Mesenchymal stem cell (in vitro differentiated cells and primary cell): ENCODE data around the gene TM7SF3.
A peak's percentile ranks its signal among the peaks of the same experiment; 100 is the strongest.
"Not testable (repeated sequence)": the region's sequence is repeated elsewhere in the genome, so short reads cannot be mapped to it uniquely, and the experiment has no call there.

Experiments
- DNase-seq: peaks from one replicate; pipeline ENCODE4 v3.0.0-alpha.2; 2013
- H2AFZ ChIP-seq: one replicate; pipeline ENCODE4 v1.6.1; 2013; ENCODE audit warnings: low read depth, mild to moderate bottlenecking, control low read depth, inconsistent platforms, low read length, moderate library complexity
- H2AK5ac ChIP-seq: 2 replicates; pipeline ENCODE4 v1.6.1; 2013; ENCODE audit warnings: low read length, moderate library complexity, mild to moderate bottlenecking, inconsistent platforms; ENCODE audit not compliant: severe bottlenecking
- H2BK120ac ChIP-seq: one replicate; pipeline ENCODE4 v1.6.1; 2013; ENCODE audit warnings: low read depth, mild to moderate bottlenecking, inconsistent platforms, low read length, moderate library complexity
- H2BK12ac ChIP-seq, 2 experiments: one replicate each; pipeline ENCODE4 v1.6.1; 2013; ENCODE audit warnings: inconsistent platforms in 2 of 2, low read length in 2 of 2, mild to moderate bottlenecking in 2 of 2, moderate library complexity in 2 of 2, control low read depth in 1 of 2
- H2BK15ac ChIP-seq: one replicate; pipeline ENCODE4 v1.6.1; 2013; ENCODE audit warnings: mild to moderate bottlenecking, low read depth, inconsistent platforms; ENCODE audit not compliant: poor library complexity, severe bottlenecking
- H2BK5ac ChIP-seq: 2 replicates; pipeline ENCODE4 v1.6.1; 2013; ENCODE audit warnings: low read depth, mild to moderate bottlenecking, low read length, control low read depth, inconsistent platforms; ENCODE audit not compliant: poor library complexity, severe bottlenecking
- H3K14ac ChIP-seq, 2 experiments: one replicate each; pipeline ENCODE4 v1.6.1; 2013; ENCODE audit warnings: inconsistent platforms in 2 of 2, low read length in 2 of 2, control low read depth in 1 of 2, mild to moderate bottlenecking in 1 of 2, moderate library complexity in 1 of 2
- H3K18ac ChIP-seq, 2 experiments: one replicate each; pipeline ENCODE4 v1.6.1; 2013; ENCODE audit warnings: inconsistent platforms in 2 of 2, low read length in 2 of 2, control low read depth in 1 of 2, low read depth in 1 of 2, mild to moderate bottlenecking in 1 of 2
- H3K23ac ChIP-seq, 2 experiments: one replicate each; pipeline ENCODE4 v1.6.1; 2013; ENCODE audit warnings: inconsistent platforms in 2 of 2, low read length in 2 of 2, mild to moderate bottlenecking in 2 of 2, moderate library complexity in 2 of 2, control low read depth in 1 of 2
- H3K27ac ChIP-seq: 2 replicates; pipeline ENCODE4 v1.5.1; 2013; ENCODE audit warnings: mild to moderate bottlenecking, moderate library complexity, low read length, control low read depth, inconsistent platforms; ENCODE audit not compliant: poor library complexity, severe bottlenecking
- H3K27me3 ChIP-seq, 2 experiments: 2 replicates each; pipeline versions ENCODE4 v1.6.1 to v1.7.0; 2013; ENCODE audit warnings: low read length in 2 of 2, mild to moderate bottlenecking in 2 of 2, moderate library complexity in 2 of 2, control low read depth in 1 of 2, inconsistent platforms in 1 of 2; ENCODE audit not compliant: control insufficient read depth in 1 of 2, insufficient read depth in 1 of 2
- H3K36me3 ChIP-seq, 2 experiments: 2 replicates each; pipeline versions ENCODE4 v1.6.1 to v1.7.0; 2013; ENCODE audit warnings: low read length in 2 of 2, control low read depth in 1 of 2, inconsistent platforms in 1 of 2, low read depth in 1 of 2, mild to moderate bottlenecking in 1 of 2; ENCODE audit not compliant: insufficient read depth in 2 of 2, control insufficient read depth in 1 of 2
- H3K4ac ChIP-seq, 2 experiments: one replicate each; pipeline ENCODE4 v1.6.1; 2013; ENCODE audit warnings: inconsistent platforms in 2 of 2, low read length in 2 of 2, mild to moderate bottlenecking in 2 of 2, moderate library complexity in 2 of 2, control low read depth in 1 of 2, low read depth in 1 of 2
- H3K4me1 ChIP-seq: 2 replicates; pipeline ENCODE4 v1.6.1; 2013; ENCODE audit warnings: low read depth, low read length, control low read depth; ENCODE audit not compliant: control insufficient read depth, insufficient read depth
- H3K4me2 ChIP-seq: 2 replicates; pipeline ENCODE4 v1.6.1; 2013; ENCODE audit warnings: low read length, mild to moderate bottlenecking, inconsistent platforms; ENCODE audit not compliant: poor library complexity, severe bottlenecking
- H3K4me3 ChIP-seq, 2 experiments: 2 replicates each; pipeline versions ENCODE4 v1.5.1 to v1.7.0; 2013; ENCODE audit warnings: low read length in 2 of 2, mild to moderate bottlenecking in 2 of 2, control low read depth in 1 of 2, low read depth in 1 of 2; ENCODE audit not compliant: insufficient read depth in 1 of 2
- H3K79me1 ChIP-seq: replicated peaks from 2 replicates; pipeline ENCODE4 v1.6.1; 2013; ENCODE audit warnings: mild to moderate bottlenecking, control low read depth, low read length, inconsistent platforms; ENCODE audit not compliant: poor library complexity, severe bottlenecking
- H3K9ac ChIP-seq: 2 replicates; pipeline ENCODE4 v1.7.0; 2013; ENCODE audit warnings: mild to moderate bottlenecking, low read length, moderate library complexity
- H3K9me3 ChIP-seq: 2 replicates; pipeline ENCODE4 v1.7.0; 2013; ENCODE audit warnings: mild to moderate bottlenecking, low read length; ENCODE audit not compliant: control insufficient read depth
- H4K8ac ChIP-seq: one replicate; pipeline ENCODE4 v1.6.1; 2013; ENCODE audit warnings: inconsistent platforms, mild to moderate bottlenecking, low read length, moderate library complexity
- H4K91ac ChIP-seq: one replicate; pipeline ENCODE4 v1.6.1; 2013; ENCODE audit warnings: mild to moderate bottlenecking, low read length, inconsistent platforms
- WGBS: methylation state at CpG from one replicate; pipeline ENCODE4 v1.1.7; 2013; ENCODE audit warnings: mixed read lengths; 5-methylcytosine and 5-hydroxymethylcytosine counted together

TM7SF3 gene

GRCh38 chr12:27024291-27024690, 10.1 kb upstream of the TM7SF3 start:
- no peak overlapping the region for H3K4me2 ChIP-seq
- no peak overlapping the region for H2AFZ ChIP-seq
- peak overlapping the region in 1 of 2 experiments; percentile 96 for H3K4me3 ChIP-seq
- peaks cover 14% of the 10 kb centered on the region for H3K79me1 ChIP-seq
- no peak overlapping the region for H2AK5ac ChIP-seq
- H4K8ac ChIP-seq, result no peak overlapping the region
- no peak overlapping the region for H2BK120ac ChIP-seq
- DNase-seq, result no peak
- no peak overlapping the region for H3K14ac ChIP-seq
- H2BK15ac ChIP-seq, result no peak overlapping the region
- WGBS, result 94% methylated on average over 1 of the region's 1 CpG
- no peak overlapping the region for H2BK12ac ChIP-seq
- peak overlapping the region; percentile 96 for H3K9ac ChIP-seq
- H3K23ac ChIP-seq, result no peak overlapping the region
- H3K18ac ChIP-seq, result no peak overlapping the region
- no peak overlapping the region for H2BK5ac ChIP-seq
- H3K27ac ChIP-seq, result no peak overlapping the region
- H3K4me1 ChIP-seq, result peaks cover 5% of the 10 kb centered on the region
- H4K91ac ChIP-seq, result no peak overlapping the region
- H3K4ac ChIP-seq, result no peak overlapping the region
- peaks cover 0 to 24% of the 10 kb centered on the region in 2 experiments for H3K36me3 ChIP-seq
- no peaks in the 10 kb centered on the region for H3K27me3 ChIP-seq
- no peaks in the 10 kb centered on the region for H3K9me3 ChIP-seq

- Histone ChIP-seq H3K27me3 (no peaks in the 10 kb centered on the region), H2BK12ac (no peak overlapping the region), H4K91ac (no peak overlapping the region), H3K4me2 (no peak overlapping the region), H3K4ac (no peak overlapping the region), H2AFZ (no peak overlapping the region), H3K4me3 (no peak overlapping the region), H3K9ac (no peak overlapping the region), H2BK5ac (no peak overlapping the region), H2BK120ac (no peak overlapping the region), H3K27ac (no peak overlapping the region), H3K9me3 (no peaks in the 10 kb centered on the region), H3K18ac (no peak overlapping the region), H3K14ac (no peak overlapping the region), H3K23ac (no peak overlapping the region), H3K36me3 (no peaks in the 10 kb centered on the region), H2AK5ac (no peak overlapping the region), H4K8ac (no peak overlapping the region), H3K4me1 (peaks cover 5% of the 10 kb centered on the region), H3K79me1 (peaks cover 10% of the 10 kb centered on the region), H2BK15ac (no peak overlapping the region)
- no peak for DNase-seq
- WGBS, result 99% methylated on average over 2 of the region's 2 CpGs
These were observed 6.6 kb upstream of the TM7SF3 start for GRCh38 chr12:27020761-27021160.

GRCh38 chr12:27018037-27018436, 3.9 kb upstream of the TM7SF3 start:
- Histone ChIP-seq H2BK120ac (no peak overlapping the region), H3K18ac (no peak overlapping the region), H2BK15ac (no peak overlapping the region), H3K27ac (no peak overlapping the region), H3K9ac (no peak overlapping the region), H2BK5ac (no peak overlapping the region), H3K4me3 (no peak overlapping the region), H3K9me3 (no peaks in the 10 kb centered on the region), H3K4me2 (no peak overlapping the region), H2AFZ (no peak overlapping the region), H4K91ac (no peak overlapping the region), H3K79me1 (peaks cover 2% of the 10 kb centered on the region), H3K14ac (no peak overlapping the region), H3K27me3 (no peaks in the 10 kb centered on the region), H2AK5ac (no peak overlapping the region), H3K36me3 (no peaks in the 10 kb centered on the region), H2BK12ac (no peak overlapping the region), H3K4ac (no peak overlapping the region), H4K8ac (no peak overlapping the region), H3K23ac (no peak overlapping the region), H3K4me1 (no peaks in the 10 kb centered on the region)
- WGBS, result 100% methylated on average over 1 of the region's 1 CpG
- no peak for DNase-seq

GRCh38 chr12:27017163-27017823, 3.1 kb upstream of the TM7SF3 start:
- not testable (repeated sequence) for H3K4me2 ChIP-seq, H3K9me3 ChIP-seq, H3K4ac ChIP-seq, H3K27me3 ChIP-seq, H2BK120ac ChIP-seq, H4K8ac ChIP-seq, H2AK5ac ChIP-seq, H2BK12ac ChIP-seq, H3K18ac ChIP-seq, H3K14ac ChIP-seq, H3K4me3 ChIP-seq, H3K23ac ChIP-seq, H4K91ac ChIP-seq, H3K36me3 ChIP-seq, H2AFZ ChIP-seq, H3K79me1 ChIP-seq, H3K27ac ChIP-seq, H2BK15ac ChIP-seq, H3K4me1 ChIP-seq, DNase-seq, H3K9ac ChIP-seq, H2BK5ac ChIP-seq
- WGBS, result 67% methylated on average over 4 of the region's 5 CpGs
